Germinal center (tissue), 1 donor: Measurements from ENCODE around the gene ASB1.

Experiments used
- DNase-seq: peaks from one replicate; pipeline ENCODE4 v3.0.0; 2012; ENCODE audit warnings: mixed read lengths, low spot score

ASB1 gene

DNA sequence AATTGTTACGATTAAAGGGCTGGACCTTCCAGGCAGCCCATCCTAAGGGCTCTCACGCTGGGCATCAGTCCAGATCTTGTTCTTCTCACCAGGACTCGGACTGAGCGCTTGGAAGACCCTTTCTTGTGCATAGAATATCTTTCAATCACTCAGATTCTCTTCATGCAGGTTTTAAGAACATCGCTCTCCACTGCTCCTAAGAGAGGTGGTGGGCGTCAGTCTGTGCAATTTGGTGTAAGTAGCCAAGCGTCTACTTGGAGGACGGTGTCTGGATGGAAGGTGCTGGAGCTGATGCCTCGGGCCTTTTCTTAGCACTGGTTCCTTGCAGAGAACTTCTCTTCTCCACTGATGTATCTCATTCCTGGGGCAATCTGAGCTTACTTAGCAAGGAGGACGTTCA lies 68.7 kb downstream of the ASB1 start:
- DNase-seq = no peak

DNA sequence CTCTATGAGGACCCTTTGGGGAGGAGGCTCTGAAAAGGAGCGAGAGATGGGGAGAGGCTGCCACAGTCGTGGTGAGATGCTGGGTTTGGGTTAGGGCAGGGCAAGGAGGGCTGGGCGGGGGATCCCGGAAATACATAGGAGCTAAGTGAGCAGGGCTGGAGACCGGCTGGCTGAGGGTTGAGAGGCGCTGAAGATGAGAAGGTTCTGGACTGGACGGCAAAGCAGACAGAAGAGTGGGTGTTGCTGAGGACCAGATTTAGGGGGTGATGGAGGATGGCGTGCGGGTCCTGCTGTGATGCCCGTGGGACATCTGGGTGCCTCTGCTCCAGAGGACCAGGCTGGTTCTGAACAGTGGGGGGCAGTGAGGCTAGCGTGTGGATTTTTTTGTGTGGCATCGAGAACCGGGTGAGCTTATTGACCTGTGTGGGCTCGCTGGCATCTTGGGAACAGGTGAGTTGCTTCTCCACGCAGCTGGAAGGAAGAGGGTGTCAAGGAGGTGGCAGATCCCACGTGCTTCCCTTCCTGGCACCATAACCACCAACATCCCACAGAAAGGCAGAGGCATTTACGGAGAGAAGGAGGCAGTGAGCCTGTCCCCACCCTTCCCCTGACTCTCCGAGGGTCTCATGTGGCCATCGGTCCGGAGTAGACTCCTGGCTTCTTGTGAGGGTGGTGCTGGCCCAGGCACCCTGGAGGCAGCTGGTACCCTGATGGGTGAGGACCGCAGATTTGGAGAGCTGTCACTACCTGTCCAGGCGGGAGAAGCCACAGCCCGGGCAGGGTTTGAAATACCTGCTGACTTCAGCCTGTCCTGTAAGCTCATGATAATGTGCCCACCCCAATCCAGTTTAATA lies 70.3 kb downstream of the ASB1 start:
- no peak for DNase-seq

DNA sequence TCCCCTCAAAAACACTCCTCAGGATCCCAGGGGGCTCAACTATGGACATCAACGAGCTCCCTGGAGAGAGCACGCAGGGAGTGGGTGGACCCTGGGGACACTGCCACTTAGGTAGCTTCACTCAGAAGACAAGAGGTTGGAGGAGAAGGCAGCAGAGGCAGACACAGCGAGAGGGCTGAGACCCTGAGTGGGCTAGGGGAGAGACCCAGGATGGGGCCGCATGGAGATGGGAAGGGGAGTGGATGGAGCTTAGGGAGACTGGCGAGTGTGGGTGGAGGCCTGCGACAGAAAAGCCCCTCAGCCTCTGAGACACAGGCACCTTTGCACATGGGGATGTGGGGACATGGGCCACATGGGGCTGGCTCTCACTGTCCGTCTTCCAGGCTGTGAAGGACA lies 70.9 kb downstream of the ASB1 start:
- no peak for DNase-seq

DNA sequence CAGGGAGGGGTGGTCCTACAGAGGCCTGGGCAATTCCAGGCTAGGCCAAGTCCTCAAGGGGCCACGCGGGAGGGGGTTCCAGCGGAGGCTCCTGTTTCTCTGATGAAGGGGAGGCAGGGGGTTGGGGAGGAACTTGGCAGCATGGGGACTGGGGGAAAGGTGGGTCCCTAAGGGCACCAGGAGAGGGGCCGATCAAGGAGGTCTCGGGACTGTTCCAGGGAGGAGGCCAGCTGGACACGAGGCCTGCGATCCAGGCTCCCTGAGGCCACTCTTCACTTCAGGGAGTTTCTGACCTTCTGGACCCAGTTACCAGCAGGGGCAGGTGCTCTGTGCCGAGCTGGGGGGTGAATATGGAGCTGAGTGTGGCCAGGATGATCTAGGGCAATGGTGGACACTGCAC lies 71.5 kb downstream of the ASB1 start:
- no peak for DNase-seq

DNA sequence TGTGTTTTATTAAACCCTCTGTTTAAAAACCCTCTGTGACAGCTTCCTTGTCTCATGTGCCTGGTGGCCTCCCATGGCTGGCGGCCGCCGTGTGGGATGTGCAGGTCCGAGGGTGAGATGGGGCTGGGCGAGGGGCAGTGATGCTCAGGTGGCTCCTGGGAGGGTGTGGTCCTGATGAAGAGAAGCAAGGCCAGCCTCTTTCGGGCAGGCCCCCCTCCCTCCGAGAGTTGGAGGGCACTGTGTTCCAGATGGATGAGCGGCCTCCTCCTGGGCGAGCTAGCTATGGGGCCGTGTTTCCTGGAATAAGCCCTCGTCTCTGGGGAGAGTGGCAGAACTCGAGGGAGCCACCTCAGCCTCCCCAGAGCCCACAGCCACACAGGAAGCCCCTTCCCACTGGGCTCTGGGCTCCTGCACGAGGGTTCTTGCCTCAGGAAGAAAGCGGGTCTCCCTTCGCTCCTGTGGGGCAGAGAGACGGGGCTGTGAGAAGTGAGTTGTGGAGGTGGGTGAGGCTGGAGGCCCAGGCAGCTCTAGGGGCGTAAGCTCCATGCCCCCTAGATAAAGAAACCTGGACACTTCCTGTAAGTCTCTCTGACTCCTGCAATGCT lies 72.1 kb downstream of the ASB1 start:
- no peak for DNase-seq

DNA sequence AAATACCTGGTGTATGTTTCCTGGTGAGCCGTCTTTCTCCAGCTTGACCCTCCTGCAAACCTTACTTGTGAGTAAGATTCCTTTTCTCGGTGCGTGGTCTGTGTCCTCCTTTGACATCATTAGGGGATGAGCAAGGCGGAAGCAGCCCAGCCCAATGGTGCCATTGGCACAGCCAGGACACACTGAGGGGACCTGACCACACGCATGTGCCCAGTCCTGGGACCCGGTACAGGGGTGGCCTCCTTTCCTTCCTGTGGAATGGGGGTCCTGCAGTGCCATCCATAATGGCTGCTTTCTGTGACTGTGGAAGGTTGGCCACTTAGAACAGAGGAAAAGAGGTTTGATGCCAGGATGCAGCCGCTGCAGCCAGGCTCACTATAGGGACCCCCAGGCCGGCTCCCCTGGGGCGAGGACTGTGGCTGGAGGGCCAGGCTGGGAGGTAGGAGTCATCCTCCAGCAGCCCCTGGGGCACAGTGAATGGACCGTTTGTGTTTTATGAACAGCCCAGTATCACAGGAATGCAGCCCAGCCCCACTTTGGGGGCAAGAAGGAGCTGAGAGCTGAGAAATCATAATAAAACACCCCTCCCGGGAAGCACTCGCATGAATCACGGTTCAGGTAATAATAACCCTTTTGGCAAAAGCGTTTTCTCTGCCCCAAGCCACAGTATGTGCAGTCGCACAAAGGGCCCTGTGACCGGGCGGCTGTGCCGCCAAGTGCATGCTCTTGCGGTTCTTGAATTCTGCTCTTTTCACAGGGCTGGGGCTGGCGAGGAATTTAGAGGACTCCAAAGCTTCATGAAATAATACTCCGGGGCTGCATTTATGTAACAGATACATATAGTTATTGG lies 73.2 kb downstream of the ASB1 start:
- DNase-seq = no peak

DNA sequence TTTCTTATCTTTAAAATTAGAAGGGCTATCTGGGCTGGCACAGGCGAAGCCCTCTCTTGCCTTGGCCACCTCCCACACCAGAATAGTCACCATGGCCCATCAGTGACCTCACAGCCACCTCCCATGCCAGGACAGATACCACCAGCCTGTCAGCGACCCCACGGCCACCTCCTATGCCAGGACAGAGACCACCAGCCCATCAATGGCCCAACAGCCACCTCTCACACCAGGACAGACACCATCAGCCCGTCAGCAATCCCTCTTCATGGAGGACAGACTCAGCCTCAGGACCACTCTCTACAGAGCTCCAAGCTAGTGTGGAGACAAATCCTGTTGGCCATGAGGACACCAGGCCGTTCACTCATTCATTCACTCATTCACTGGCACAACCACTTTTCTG lies 74.6 kb downstream of the ASB1 start:
- no peak for DNase-seq
